ENCODE data around the gene LRMDA.
"Not testable (repeated sequence)": the region's sequence is repeated elsewhere in the genome, so short reads cannot be mapped to it uniquely, and the experiment has no call there.

The LRMDA gene

GRCh38 chr10:75761289-75761688 lies 329.9 kb downstream of the LRMDA start:
- no peak for FAIRE-seq

GRCh38 chr10:75762431-75762802 lies 331.0 kb downstream of the LRMDA start:
- FAIRE-seq, result no peak

GRCh38 chr10:75763652-75764051 lies 332.2 kb downstream of the LRMDA start:
- FAIRE-seq, result no peak

GRCh38 chr10:75764974-75765788 lies 333.8 kb downstream of the LRMDA start:
- FAIRE-seq, result no peak

- FAIRE-seq, result no peak
Measured at GRCh38 chr10:75765789-75766096, 334.3 kb downstream of the LRMDA start.

GRCh38 chr10:75766106-75766505 lies 334.7 kb downstream of the LRMDA start:
- no peak for FAIRE-seq

GRCh38 chr10:75766752-75767151 lies 335.3 kb downstream of the LRMDA start:
- not testable (repeated sequence) for FAIRE-seq

GRCh38 chr10:75770626-75771081 lies 339.2 kb downstream of the LRMDA start:
- no peak for FAIRE-seq

GRCh38 chr10:75771606-75772005 lies 340.2 kb downstream of the LRMDA start:
- no peak for FAIRE-seq

GRCh38 chr10:75772153-75772887 lies 340.9 kb downstream of the LRMDA start:
- no peak for FAIRE-seq

- FAIRE-seq, result no peak
Measured at GRCh38 chr10:75773231-75773780, 341.9 kb downstream of the LRMDA start.

- FAIRE-seq, result no peak
Measured at GRCh38 chr10:75773813-75774782, 342.7 kb downstream of the LRMDA start.

- FAIRE-seq, result no peak
Measured at GRCh38 chr10:75774783-75775490, 343.5 kb downstream of the LRMDA start.

- no peak for FAIRE-seq
Measured at GRCh38 chr10:75776738-75777504, 345.5 kb downstream of the LRMDA start.

- no peak for FAIRE-seq
Measured at GRCh38 chr10:75778665-75779064, 347.2 kb downstream of the LRMDA start.

GRCh38 chr10:75779276-75779675 lies 347.9 kb downstream of the LRMDA start:
- no peak for FAIRE-seq

GRCh38 chr10:75782463-75783248 lies 351.2 kb downstream of the LRMDA start:
- FAIRE-seq, result no peak

- FAIRE-seq, result no peak
Measured at GRCh38 chr10:75788394-75789205, 357.2 kb downstream of the LRMDA start.

GRCh38 chr10:75793848-75794247 lies 362.4 kb downstream of the LRMDA start:
- no peak for FAIRE-seq

- FAIRE-seq, result no peak
Measured at GRCh38 chr10:75801121-75801520, 369.7 kb downstream of the LRMDA start.

Measured in G401.6 (cell line).